OCI-LY3 (cell line): ENCODE measurements around the gene SYT6.

Source experiments
- H2AFZ ChIP-seq: fragments of 200-600, 300-600 bp; shearing (Covaris generic); 2 replicates; pipeline ENCODE4 v1.6.0; 2014; ENCODE audit warnings: antibody characterized with exemption, low read depth, low read length
- H3K27ac ChIP-seq: fragments of 200-600, 300-600 bp; sonication (generic); 2 replicates; pipeline ENCODE4 v1.5.1; 2014; ENCODE audit warnings: mild to moderate bottlenecking, low read length, moderate library complexity, mixed read lengths
- H3K27me3 ChIP-seq: fragments of 200-600, 300-600 bp; sonication (generic); 2 replicates; pipeline ENCODE4 v1.6.1; 2014; ENCODE audit warnings: low read depth, low read length, mixed read lengths
- H3K36me3 ChIP-seq: fragments of 200-600, 300-600 bp; sonication (generic); replicated peaks from 2 replicates; pipeline ENCODE3; 2014; ENCODE audit warnings: low read depth, low read length, mixed read lengths
- H3K4me1 ChIP-seq: fragments of 300-600, 200-600 bp; sonication (generic); 2 replicates; pipeline ENCODE4 v1.6.1; 2014; ENCODE audit warnings: low read length, mixed read lengths
- H3K4me2 ChIP-seq: fragments of 200-600, 300-600 bp; sonication (generic); 2 replicates; pipeline ENCODE4 v1.6.1; 2014; ENCODE audit warnings: low read length, mixed read lengths
- H3K4me3 ChIP-seq: fragments of 300-600, 200-600 bp; sonication (generic); 2 replicates; pipeline ENCODE4 v1.5.1; 2014; ENCODE audit warnings: antibody characterized with exemption, mild to moderate bottlenecking, low read length, moderate library complexity
- H3K79me2 ChIP-seq: fragments of 300-600, 200-600 bp; shearing (Covaris generic); 2 replicates; pipeline ENCODE4 v1.6.1; 2014; ENCODE audit warnings: mild to moderate bottlenecking, low read length, mixed read lengths
- H3K9ac ChIP-seq: fragments of 300-600, 200-600 bp; shearing (Covaris generic); 2 replicates; pipeline ENCODE4 v1.6.0; 2014; ENCODE audit warnings: mild to moderate bottlenecking, low read length, moderate library complexity
- H3K9me3 ChIP-seq: fragments of 200-600, 300-600 bp; shearing (Covaris generic); 2 replicates; pipeline ENCODE4 v1.6.1; 2014; ENCODE audit warnings: low read length, mixed read lengths; ENCODE audit not compliant: insufficient read depth
- H4K20me1 ChIP-seq: fragments of 200-600, 300-600 bp; sonication (generic); 2 replicates; pipeline ENCODE4 v1.6.1; 2016; ENCODE audit warnings: low read length, mixed read lengths; ENCODE audit not compliant: insufficient read depth
- CTCF ChIP-seq: fragments of 200-600, 300-600 bp; sonication (generic); IDR thresholded peaks from 2 replicates; pipeline ENCODE4 v1.5.1; 2014; ENCODE audit warnings: antibody characterized with exemption, low read length, low read depth
- EZH2phosphoT487 ChIP-seq: fragments of 200-600 bp; shearing (Covaris generic); IDR thresholded peaks from 2 replicates; pipeline ENCODE4 v1.6.1; 2018; ENCODE audit warnings: antibody characterized with exemption, mixed run types, low read depth

SYT6 gene

GRCh38 chr1:114154963-114155322 lies 1.3 kb upstream of the SYT6 start:
- TF ChIP-seq CTCF, result no peak
- TF ChIP-seq EZH2phosphoT487, result no peak
- Histone ChIP-seq H3K4me2 (no peak overlapping the region), H4K20me1 (no peaks in the 10 kb centered on the region), H3K9ac (no peak overlapping the region), H3K27ac (no peak overlapping the region), H2AFZ (no peak overlapping the region), H3K27me3 (no peaks in the 10 kb centered on the region), H3K4me1 (no peaks in the 10 kb centered on the region), H3K4me3 (no peak overlapping the region), H3K9me3 (no peaks in the 10 kb centered on the region), H3K79me2 (no peaks in the 10 kb centered on the region), H3K36me3 (no peaks in the 10 kb centered on the region)

- no peak overlapping the region for H3K9ac ChIP-seq
- no peaks in the 10 kb centered on the region for H3K36me3 ChIP-seq
- no peaks in the 10 kb centered on the region for H3K4me1 ChIP-seq
- no peaks in the 10 kb centered on the region for H3K79me2 ChIP-seq
- H3K9me3 ChIP-seq, result no peaks in the 10 kb centered on the region
- no peak overlapping the region for H3K4me2 ChIP-seq
- no peak overlapping the region for H3K4me3 ChIP-seq
- TF ChIP-seq EZH2phosphoT487 (no peak), CTCF (no peak)
- no peaks in the 10 kb centered on the region for H4K20me1 ChIP-seq
- H3K27me3 ChIP-seq, result no peaks in the 10 kb centered on the region
- H2AFZ ChIP-seq, result no peak overlapping the region
- H3K27ac ChIP-seq, result no peak overlapping the region
Observed at GRCh38 chr1:114154146-114154962, 685 bp upstream of the SYT6 start.

DNA sequence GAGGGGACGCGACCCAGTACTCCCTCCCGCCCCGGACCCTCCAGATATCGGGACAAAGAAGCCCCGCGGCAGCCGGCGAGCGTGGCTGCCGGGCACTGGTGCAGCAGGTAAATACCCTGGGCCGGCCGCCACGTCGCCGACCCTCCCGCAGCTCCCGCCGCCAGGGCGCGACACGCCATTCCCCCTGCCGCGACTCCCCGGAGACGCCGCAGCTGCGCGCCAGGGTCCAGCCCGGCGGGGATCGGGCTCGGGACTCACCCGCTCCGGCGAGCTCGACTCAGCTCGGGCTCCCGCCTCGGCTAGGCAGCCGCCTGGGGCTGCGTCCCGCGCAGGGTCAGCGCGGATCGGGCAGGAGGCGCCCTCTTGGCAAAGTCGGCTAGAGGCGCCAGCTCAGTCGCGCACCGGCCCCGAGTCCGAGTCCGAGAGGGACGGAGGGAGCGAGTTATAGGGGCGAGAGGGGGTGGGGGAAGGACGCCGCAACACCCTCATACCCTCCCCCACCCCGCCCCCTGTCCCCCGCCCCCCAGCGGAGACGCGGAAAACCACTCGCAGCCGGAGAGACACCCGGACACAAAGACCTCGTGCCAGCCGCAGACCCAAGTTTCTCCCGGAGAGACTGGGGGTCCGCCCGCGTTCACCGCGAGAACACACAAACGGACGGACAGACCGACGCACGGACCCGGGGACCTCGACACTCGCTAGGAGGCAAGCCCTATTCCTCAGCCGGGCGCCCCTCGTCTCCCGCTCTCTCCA lies 985 bp downstream of the SYT6 start:
- H4K20me1 ChIP-seq, result no peaks in the 10 kb centered on the region
- H3K27me3 ChIP-seq, result no peaks in the 10 kb centered on the region
- no peak overlapping the region for H3K9ac ChIP-seq
- H3K4me2 ChIP-seq, result no peak overlapping the region
- no peak overlapping the region for H3K27ac ChIP-seq
- no peak for TF ChIP-seq CTCF
- no peak for TF ChIP-seq EZH2phosphoT487
- H3K36me3 ChIP-seq, result no peaks in the 10 kb centered on the region
- H3K9me3 ChIP-seq, result no peaks in the 10 kb centered on the region
- H3K4me3 ChIP-seq, result no peak overlapping the region
- no peaks in the 10 kb centered on the region for H3K4me1 ChIP-seq
- H3K79me2 ChIP-seq, result no peaks in the 10 kb centered on the region
- H2AFZ ChIP-seq, result no peak overlapping the region

GRCh38 chr1:114152089-114152507 lies 1.6 kb downstream of the SYT6 start:
- no peak overlapping the region for H3K4me2 ChIP-seq
- no peaks in the 10 kb centered on the region for H3K27me3 ChIP-seq
- H2AFZ ChIP-seq, result no peak overlapping the region
- H3K4me1 ChIP-seq, result no peaks in the 10 kb centered on the region
- no peak for TF ChIP-seq CTCF
- no peak for TF ChIP-seq EZH2phosphoT487
- no peaks in the 10 kb centered on the region for H3K9me3 ChIP-seq
- H3K36me3 ChIP-seq, result no peaks in the 10 kb centered on the region
- no peak overlapping the region for H3K4me3 ChIP-seq
- no peak overlapping the region for H3K9ac ChIP-seq
- no peaks in the 10 kb centered on the region for H3K79me2 ChIP-seq
- no peak overlapping the region for H3K27ac ChIP-seq
- no peaks in the 10 kb centered on the region for H4K20me1 ChIP-seq
